NCI-H524 (cell line): Measurements from ENCODE around the gene CTXN1.
"Not testable (repeated sequence)": the region's sequence is repeated elsewhere in the genome, so short reads cannot be mapped to it uniquely, and the experiment has no call there.

Experiments
- DNase-seq, 2 experiments: peaks; one replicate each; lab custom pipeline; 2025; lab: John Stamatoyannopoulos, UW

Gene CTXN1

DNA sequence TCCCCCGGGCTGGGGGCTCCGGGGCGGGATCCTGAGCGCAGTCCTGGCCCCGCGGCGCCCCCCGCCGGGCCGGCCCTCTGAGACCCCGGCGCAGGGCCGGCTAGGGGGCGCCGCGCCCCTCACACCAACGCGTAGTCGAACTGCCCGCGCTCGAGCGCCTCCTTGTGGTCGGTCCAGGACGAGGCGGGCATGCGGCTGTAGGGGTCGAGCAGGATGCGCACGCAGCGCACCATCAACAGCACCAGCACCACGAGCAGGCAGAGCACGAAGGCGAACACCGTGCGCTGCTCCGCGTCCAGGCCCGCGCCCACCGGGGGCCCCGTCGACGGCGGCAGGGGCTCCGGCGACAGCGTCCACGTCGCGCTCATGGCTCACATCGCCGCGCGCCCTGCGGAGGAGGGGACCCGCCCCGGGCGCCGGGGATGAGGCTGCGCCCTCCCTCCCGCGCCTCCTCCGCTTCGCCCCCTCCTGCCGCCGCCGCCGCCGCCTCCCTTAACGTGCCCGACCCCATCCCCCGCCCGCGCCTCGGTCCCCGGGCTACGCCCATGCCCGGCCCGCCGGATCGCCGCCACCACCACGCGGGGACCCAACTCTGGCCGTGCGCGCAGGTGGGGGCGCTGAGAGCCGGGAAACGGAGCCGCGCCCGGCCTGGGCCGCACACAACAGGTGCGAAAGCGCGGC lies 624 bp downstream of the CTXN1 start:
- DNase-seq, result peak; percentile 59 to 83

DNA sequence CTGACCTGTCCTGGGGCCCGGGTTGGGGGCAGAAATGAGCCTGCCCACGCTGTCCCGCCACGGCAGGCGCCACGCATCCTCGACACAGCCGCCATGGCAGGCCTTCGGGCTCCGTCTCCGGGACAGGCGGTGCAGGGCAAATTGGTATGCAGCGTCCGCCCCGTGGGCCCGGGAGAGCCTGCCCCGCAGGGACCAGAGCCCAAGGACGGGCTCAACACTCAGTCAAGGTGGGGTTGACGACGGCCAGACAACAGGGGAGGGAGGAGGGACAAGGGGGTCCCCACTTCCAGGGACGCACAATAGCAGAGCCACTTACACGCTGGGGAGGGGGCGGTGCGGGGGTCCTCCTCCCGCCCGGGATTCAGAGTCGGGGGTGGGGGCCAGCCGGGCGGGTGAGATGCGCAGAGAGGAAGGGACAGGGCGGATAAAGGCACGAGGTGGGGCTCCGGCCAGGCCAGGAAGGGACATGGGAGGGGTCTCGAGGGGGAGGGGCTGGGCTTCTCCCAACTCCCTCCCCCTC lies 1.2 kb downstream of the CTXN1 start:
- DNase-seq, result peak in 1 of 2 experiments; percentile 20

DNA sequence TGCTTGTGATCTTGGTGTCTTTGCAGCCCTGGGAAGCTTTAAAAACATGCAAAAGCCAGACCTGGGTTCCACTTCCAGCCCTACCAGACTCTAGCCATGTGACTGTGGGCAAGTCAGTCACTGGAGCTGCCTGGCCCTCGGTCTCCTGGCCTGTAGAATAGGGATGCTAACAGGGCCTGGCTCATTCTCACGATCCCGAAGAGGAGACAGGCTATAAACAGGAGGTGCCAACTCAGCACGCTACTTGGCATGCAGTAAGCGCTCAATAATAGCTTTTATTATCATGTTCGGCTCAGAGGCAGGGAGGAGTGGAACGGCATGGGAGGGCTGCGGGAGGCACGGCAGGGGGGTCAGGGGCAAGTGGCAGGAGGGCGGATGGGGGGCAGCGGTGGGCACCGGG lies 1.7 kb downstream of the CTXN1 start:
- DNase-seq, result no peak

DNA sequence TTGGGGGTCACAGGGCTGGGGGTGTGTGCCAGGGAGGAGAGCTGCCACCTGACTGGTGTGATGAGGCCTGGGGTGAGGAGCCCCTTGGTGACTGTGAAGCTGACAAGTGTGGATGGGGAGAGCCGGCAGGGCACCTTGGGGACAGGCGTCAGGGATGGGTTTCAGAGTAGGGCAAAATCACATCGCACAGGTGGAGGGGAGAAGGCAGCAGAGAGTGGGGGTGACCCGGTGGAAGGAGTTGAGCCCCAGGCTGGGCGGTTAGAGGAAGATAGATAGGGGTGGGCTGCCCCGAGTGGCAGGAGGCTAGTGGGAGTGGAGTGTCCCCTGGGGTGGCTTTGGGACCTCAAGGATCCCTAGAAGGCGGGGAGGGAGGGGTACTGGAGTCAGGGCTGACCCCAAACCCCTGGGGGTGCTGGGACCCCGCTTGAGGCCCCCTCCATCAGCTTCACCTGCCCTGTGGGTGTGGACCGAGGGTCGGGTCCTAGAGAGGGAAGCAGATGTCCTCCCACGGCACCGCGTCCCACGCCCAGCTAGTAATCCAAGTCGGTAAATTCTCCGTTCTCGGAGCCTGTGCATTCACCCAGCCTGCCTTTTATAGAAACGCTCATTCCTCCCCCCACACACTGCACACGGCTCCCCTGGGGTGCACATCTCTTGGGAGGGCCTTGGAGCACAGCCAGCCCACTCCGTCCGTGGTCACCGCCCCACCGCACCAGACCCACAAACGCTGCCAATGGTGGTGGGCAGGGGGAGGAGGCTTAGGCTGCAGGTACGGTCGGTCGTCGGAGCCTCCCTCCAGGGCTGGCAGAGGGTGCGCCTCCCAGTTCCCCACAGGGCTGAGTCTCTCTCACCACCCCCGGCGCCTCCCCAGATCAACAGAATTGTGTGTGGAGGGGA lies 2.4 kb downstream of the CTXN1 start:
- DNase-seq, result no peak

DNA sequence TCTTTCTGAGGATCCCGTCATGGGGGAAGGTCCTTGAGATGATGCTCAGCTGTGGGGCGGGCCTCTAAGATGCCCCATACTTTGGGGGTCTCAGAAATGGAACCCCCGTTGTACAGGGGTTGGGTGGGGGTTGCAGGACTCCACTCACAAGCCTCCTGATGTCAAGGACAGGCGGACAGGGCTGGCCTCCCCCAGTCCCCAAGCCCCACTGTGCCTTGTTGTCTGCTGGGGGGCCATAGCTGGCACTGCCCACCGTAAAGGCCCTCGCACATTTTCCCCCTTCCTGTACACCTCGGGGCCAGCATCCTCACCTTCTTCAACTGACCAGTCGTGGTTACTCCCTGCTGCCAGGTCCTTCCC lies 3.1 kb downstream of the CTXN1 start:
- DNase-seq, result no peak

DNA sequence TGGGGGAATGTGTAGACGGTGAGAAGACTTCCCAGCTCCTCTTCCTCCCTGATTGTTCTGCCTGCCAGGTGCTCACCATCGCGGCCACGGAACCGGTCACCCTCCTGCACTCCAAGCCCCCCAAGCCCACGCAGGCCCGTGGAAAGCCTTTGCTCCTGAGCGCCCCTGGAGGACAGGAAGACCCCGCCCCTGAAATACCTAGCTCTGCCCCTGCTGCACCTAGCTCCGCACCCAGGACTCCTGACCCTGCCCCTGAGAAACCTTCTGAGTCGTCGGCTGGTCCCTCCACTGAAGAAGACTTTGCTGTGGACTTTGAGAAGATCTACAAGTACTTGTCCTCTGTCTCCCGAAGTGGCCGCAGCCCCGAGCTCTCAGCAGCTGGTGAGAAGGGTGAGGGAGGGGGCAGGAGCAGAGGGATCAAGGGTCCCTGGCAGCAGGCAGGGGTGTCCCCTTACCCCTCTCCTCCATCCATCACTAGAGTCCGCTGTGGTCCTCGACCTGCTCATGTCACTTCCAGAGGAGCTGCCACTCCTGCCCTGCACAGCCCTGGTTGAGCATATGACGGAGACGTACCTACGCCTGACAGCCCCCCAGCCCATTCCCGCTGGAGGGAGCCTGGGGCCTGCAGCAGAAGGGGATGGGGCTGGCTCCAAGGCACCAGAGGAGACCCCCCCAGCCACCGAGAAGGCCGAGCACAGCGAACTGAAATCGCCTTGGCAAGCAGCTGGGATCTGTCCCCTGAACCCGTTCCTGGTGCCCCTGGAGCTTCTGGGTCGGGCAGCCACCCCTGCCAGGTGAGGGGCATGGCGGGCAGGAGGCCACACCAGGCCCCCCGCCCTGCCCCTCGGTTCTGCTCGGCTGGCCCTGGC lies 3.7 kb downstream of the CTXN1 start:
- DNase-seq, result no peak

DNA sequence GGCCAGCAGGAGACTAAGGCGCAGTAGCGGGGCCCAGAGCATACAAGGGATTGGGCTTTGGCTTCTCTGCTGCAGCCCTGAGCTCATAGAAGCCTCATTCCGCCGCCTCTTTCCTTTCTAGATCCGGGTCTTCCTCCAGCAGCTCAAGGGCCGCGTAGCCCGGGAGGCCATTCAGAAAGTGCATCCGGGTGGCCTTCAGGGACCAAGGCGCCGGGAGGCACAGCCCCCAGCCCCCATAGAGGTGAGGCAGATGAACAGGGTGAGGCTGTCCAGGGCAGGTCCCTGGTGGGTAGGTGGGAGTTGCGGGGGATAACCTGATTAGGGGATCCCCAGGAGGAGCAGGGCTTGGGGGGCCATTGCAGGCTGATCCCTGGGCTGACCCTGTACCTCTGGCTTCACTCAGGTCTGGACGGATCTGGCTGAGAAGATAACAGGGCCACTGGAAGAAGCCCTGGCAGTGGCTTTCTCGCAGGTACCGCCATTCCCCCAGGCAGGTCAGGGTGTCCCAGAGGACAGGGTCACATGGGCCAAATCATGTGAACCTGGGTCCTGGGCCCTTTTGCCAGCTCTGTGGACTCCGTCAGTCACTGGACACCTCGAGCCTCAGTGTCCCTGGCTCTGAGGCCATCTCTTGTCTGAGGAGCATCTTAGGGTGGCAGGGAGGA lies 4.5 kb downstream of the CTXN1 start:
- DNase-seq, result no peak

DNA sequence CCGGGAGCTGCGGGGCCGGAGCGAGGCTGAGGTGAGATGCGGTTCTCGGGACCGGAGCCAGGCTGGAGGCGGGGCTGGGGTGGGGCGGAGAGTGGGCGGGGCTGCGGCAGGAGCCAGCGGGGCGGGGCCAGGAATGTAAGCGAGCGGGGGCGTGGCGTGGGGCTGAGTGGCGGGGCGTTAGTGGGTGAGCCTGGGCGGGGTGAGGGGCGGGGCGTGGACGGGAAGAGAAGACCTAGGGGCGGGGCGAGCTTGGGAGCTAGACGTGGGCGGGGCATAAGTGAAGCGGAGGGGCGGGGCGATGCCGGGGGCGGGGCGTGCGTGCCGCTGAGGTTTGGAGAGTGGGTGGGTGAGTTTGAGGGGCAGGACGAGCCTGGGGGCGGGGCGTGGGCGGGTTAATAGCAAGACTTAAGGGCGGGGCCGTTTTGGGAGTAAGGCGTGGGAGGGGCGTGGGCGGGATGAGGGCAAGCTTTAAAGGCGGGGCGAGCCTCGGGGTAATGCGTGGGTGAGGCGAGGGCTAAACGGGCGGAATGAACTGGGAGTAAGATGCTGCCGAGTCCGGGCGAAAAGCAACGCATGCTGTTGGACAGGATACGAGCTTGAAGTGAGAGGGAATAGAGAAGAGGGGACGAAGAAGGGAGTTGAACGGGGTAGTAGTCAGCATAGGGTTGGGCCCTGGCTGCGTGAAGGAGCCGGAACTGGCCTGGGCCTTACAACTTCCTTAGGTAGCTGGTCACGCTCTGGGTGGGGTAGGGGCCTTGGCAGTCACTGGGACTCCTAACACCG lies 5.2 kb downstream of the CTXN1 start:
- DNase-seq, result peak; percentile 92 to 97

DNA sequence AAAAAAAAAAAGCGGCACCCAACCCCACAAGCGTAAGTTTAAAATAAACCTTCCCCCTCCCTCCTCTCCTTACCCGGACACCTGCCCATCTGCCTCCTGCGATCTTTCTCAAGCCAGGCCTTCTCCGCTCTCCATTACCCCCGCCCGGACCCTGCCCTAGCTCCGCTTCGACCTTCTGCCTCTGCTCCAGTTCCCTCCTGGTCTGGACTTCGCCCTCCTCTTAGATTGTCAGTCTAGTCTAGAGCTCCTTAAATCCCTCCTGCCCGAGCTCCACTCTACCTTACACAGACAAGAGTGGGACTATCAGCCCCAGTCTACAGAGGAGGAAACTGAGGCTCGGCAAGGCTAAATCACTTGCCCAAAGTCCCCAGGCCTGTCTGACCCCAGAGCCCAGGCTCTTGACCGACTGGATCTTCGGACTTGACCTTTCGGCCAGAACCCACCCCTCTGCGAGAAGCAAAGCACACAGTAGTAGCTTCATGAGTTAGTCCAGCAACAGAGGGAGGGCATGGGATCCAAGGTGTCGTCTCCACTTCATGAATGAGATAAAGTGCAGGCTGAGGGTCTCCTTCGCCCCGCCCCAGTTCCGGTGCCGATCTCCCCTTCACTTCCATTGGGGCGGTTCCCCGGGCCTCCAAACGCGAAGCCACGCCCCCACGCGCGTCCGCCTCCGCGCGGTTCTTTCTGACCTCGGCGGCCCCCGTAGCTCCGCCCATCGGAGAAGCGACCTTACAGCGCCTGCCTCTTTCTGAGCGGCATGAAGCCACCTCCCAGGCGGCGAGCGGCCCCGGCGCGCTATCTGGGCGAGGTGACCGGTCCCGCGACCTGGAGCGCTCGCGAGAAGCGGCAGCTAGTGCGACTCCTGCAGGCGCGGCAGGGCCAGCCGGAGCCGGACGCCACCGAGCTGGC lies 6.1 kb downstream of the CTXN1 start, which contains the start of gene SNAPC2:
Gene SNAPC2 (plus strand): TSS at position 729 of the 909 bp plus-strand sequence. CDS start 29 bp downstream, at position 758.
- DNase-seq, result peak; percentile 89 to 95

DNA sequence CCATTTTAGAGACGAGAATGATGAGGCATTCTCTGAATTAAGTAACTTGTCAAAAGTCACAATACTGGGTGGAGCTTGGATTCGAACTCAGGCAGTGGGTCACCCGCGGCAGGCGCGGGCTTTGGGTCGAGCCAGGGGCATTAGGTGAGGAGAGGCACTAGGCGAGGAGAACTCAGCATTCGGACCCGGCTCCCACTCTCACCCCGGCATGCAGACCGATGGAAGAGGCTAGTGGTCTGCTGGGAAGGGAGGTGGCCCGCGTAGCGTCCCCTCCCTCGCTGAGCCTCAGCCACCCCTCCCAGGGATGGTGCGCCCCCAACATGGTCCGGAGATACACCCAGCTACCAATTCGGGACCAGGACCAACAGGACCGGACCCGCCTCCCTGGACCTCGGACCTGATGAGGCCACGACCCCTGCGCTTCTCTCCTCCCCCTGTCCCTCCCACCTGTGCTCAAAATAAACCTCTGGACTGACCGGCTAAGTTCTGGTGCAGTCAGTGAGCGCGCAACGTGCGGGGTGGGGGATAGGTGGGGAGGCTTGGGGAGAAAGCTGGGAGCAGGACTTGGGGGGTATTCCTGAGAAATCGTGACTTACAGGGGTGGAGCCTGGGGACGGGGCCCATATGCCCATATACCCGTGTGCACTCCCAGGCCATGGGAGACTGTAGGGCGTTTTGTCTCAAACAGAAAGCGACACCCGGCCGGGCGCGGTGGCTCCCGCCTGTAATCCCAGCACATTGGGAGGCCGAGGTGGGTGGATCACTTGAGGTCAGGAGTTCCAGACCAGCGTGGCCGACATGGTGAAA lies 7.1 kb downstream of the CTXN1 start:
- peak in 1 of 2 experiments; percentile 28 for DNase-seq

DNA sequence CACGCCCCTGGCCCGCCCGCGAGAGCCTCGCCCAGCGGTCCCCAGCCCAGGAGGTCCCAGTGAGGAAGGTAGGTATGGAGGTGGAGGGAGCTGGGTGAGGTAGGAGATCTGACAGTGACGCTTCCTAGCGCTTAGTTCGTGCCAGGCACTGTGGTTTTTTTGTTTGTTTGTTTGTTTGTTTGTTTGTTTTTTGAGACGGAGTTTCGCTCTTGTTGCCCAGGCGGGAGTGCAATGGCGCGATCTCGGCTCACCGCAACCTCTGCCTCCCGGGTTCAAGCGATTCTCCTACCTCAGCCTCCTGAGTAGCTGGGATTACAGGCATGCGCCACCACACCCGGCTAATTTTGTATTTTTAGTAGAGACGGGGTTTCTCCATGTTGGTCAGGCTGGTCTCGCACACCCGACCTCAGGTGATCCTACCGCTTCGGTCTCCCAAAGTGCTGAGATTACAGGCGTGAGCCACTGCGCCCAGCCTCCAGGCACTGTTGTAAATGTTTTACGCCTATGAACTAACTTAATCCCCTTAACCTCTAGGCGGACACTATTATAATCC lies 7.8 kb downstream of the CTXN1 start:
- not testable (repeated sequence) for DNase-seq

DNA sequence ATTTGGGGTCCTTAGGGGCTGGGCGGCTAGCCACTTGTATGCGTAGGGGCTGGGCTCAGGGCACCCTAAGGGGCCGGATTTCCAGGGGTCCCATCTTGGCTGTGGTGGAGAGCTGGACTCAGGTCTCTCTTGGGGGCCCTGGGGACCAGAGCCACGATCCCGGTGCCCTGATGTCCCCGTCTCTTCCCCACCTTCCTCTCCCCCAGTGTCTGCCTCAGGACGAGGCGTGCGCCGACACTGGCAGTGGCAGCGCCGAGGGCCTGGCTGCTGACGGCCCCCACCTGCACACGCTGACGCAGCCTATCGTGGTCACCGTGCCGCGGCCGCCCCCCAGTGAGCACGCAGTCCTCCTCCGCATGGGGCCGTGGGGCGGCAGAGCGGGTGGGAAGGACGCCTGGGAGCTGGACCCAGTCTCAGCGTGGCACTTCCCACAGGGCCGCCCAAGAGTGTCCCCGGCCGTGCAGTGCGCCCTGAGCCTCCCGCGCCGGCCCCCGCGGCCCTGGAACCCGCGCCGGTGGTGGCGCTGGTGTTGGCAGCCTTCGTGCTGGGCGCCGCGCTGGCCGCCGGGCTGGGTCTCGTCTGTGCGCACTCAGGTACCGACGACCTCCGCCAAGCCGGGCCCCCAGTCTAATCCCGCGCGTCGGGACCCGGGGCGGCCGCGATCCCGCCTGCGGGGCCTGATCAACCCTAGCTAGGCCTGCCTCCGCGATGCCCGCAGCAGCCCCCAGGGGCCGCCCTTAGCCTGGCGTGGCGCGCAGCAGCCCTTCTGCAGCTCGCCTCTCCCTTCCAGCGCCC lies 8.5 kb downstream of the CTXN1 start:
- DNase-seq, result peak; percentile 37 to 67

DNA sequence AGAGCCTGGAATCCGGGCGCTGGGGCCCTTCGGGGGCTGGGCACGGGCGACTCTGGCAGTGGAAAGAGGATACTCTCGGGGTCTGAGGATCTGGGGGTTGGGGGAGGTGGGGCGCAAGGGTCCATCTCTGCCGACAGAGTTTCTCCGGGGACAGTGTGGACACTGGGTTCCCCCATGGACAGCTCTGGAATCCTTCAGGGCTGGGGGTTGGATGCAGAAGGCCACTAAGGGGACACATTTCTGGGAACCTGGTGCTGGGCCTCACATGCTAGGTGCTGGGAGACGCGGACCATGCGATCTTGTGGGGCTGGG lies 9.0 kb downstream of the CTXN1 start:
- DNase-seq, result no peak

DNA sequence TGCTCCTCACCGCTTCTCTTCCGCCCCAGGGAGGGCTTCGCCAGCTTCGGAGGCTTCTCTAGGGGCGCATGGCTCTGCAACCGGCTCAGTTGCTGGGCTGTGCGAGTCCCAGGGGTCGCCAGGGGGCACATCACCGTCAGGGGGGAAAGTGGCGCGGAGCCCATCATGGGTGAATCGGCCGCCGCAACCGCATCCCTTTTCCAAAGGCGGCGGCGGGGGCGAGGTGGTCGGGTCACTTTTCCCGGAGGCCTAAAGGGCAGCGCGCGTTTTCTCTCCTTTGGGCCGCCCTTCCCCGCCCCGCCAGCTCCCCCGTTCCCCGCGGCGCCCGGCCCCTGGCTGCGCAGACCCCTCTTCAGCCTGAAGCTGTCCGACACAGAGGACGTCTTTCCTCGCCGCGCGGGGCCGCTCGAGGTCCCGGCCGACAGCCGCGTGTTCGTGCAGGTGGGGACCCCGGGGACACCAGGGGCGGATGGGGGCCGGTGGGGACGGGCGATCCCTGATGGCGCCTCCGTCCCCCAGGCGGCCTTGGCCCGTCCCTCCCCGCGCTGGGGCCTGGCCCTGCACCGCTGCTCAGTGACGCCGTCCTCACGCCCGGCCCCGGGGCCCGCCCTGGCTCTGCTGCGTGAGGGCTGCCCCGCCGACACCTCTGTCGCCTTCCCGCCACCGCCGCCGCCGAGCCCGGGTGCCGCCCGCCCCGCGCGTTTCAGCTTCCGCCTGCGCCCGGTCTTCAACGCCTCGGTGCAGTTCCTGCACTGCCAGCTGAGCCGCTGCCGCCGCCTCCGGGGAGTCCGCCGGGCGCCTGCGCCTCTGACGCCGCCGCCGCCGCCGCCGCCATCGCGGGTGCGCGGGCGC lies 9.6 kb downstream of the CTXN1 start:
- DNase-seq, result peak in 1 of 2 experiments; percentile 51

DNA sequence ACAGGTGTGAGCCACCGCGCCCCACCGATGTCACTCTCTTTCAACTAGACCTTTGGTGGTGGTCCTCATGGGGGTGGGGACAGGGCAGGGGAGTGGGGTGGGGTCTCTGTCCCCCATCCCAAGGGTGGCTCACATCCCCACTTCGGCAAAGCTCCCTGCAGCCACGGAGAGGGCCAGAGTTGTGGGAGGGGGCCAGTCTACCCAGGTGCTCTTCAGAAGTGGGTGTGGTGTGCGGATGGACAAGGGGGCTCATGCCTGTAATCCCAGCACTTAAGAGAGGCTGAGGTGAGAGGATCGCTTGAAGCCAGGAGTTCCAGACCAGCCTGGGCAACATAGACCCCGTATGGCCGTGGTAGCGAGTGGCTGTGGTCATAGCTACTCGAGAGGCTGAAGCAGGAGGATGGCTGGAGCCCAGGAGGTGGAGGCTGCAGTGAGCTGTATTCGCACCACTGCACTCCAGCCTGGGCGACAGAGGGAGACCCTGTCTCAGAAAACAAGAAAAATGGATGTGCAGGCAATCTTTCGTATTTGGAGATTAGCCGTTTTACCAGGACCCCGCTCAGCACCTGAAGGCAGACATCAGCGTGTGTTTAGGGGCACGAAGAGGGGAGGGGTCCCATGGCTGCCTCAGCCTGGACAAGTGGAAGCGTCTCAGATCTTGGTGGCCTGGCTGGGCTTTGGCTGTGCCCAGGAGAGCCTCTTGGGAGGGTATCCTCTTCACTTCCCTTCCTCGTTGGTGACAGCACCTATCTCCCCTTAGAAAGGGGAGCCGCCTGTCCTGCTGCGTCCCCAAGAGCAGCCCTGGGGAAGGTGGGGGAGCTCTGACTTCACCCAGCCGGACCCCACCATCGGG lies 10.5 kb downstream of the CTXN1 start:
- no peak for DNase-seq

DNA sequence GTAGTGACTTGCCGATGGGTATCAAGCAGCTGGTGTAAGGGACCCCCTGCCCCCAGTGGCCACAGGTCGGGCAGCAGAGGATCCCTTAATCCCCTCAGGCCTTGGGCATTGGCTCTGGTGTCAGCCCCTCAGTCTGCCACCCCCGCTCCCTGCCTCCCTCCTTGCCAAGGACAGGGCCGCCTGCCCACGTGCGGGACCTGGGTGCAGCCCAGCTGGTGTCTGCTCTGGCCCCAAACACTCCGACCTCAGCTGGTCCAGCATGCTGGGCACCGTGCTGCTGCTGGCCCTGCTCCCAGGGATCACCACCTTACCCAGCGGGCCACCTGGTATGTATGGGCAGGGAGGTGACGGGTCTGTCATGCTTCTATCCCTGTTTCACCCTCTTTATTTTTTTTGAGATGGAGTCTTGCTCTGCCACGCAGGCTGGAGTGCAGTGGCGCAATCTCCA lies 11.3 kb downstream of the CTXN1 start, which contains the start of gene TGFBR3L:
Gene TGFBR3L (plus strand): TSS at position 233 of the 448 bp plus-strand sequence.
- peak in 1 of 2 experiments; percentile 20 for DNase-seq
